Activated T-cell treated with anti-CD3 and anti-CD28 coated beads for 1 hour (primary cell): ENCODE results near the gene SDK2.

Experiments used
- DNase-seq: peaks from one replicate; pipeline ENCODE4 v3.0.0-alpha.2; 2020; ENCODE audit warnings: low read depth

SDK2 gene

GRCh38 chr17:73553311-73553710 is 90.9 kb downstream of the SDK2 start:
- no peak for DNase-seq

- DNase-seq = no peak
These were observed 91.8 kb downstream of the SDK2 start for GRCh38 chr17:73552300-73553048.

- DNase-seq = no peak
These were observed 92.5 kb downstream of the SDK2 start for GRCh38 chr17:73551759-73552158.

GRCh38 chr17:73551144-73551543 is 93.1 kb downstream of the SDK2 start:
- no peak for DNase-seq

GRCh38 chr17:73550556-73550955 is 93.7 kb downstream of the SDK2 start:
- no peak for DNase-seq

- DNase-seq = no peak
These were observed 94.3 kb downstream of the SDK2 start for GRCh38 chr17:73549841-73550430.

- no peak for DNase-seq
These were observed 95.5 kb downstream of the SDK2 start for GRCh38 chr17:73548620-73549311.

GRCh38 chr17:73547790-73548189 is 96.5 kb downstream of the SDK2 start:
- DNase-seq = no peak

- peak; percentile 6 for DNase-seq
These were observed 97.3 kb downstream of the SDK2 start for GRCh38 chr17:73546770-73547536.

GRCh38 chr17:73546114-73546513 is 98.1 kb downstream of the SDK2 start:
- no peak for DNase-seq

GRCh38 chr17:73545109-73546032 is 98.9 kb downstream of the SDK2 start:
- DNase-seq = no peak

GRCh38 chr17:73544333-73544732 is 99.9 kb downstream of the SDK2 start:
- DNase-seq = no peak

GRCh38 chr17:73542323-73542722 is 101.9 kb downstream of the SDK2 start:
- no peak for DNase-seq

GRCh38 chr17:73541561-73541981 is 102.7 kb downstream of the SDK2 start:
- no peak for DNase-seq

- no peak for DNase-seq
These were observed 103.1 kb downstream of the SDK2 start for GRCh38 chr17:73541111-73541510.

- no peak for DNase-seq
These were observed 105.1 kb downstream of the SDK2 start for GRCh38 chr17:73539166-73539565.

GRCh38 chr17:73538445-73538844 is 105.8 kb downstream of the SDK2 start:
- no peak for DNase-seq

GRCh38 chr17:73536700-73537605 is 107.3 kb downstream of the SDK2 start:
- no peak for DNase-seq

GRCh38 chr17:73535746-73536145 is 108.5 kb downstream of the SDK2 start:
- DNase-seq = no peak

- no peak for DNase-seq
These were observed 109.9 kb downstream of the SDK2 start for GRCh38 chr17:73534209-73534909.
